G401 (cell line): ENCODE measurements around the gene FBXO48. TPM values are rescaled to one million over a fixed set of nuclear protein-coding genes. Genes with fewer than 3 reads are reported as not detected.
"Not testable (repeated sequence)": the region's sequence is repeated elsewhere in the genome, so short reads cannot be mapped to it uniquely, and the experiment has no call there.

ENCODE experiments used
- DNase-seq: peaks from one replicate; pipeline ENCODE4 v3.0.0-alpha.2; 2015; ENCODE audit warnings: low spot score
- in situ Hi-C: cut with HindIII; loops from 2 replicates; pipeline ENCODE4 v1.10.0; 2016; ENCODE audit warnings: low sequenced_read_pairs, mixed read lengths
- total RNA-seq: library from RNA; depleted of rRNA; stranded (reverse); fragments of >200 nt; shearing (Covaris generic); gene quantifications from 2 replicates; pipeline ENCODE4 v1.2.3, GENCODE V29; 2014

The FBXO48 gene
- total RNA-seq, 1 experiment from 2014 or later = not detected

DNA sequence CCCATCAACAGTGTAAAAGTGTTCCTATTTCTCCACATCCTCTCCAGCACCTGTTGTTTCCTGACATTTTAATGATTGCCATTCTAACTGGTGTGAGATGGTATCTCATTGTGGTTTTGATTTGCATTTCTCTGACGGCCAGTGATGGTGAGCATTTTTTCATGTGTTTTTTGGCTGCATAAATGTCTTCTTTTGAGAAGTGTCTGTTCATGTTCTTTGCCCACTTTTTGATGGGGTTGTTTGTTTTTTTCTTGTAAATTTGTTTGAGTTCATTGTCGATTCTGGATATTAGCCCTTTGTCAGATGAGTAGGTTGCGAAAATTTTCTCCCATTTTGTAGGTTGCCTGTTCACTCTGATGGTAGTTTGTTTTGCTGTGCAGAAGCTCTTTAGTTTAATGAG, 20.7 kb downstream of the FBXO48 start:
- DNase-seq, in situ Hi-C loops: not testable (repeated sequence)

DNA sequence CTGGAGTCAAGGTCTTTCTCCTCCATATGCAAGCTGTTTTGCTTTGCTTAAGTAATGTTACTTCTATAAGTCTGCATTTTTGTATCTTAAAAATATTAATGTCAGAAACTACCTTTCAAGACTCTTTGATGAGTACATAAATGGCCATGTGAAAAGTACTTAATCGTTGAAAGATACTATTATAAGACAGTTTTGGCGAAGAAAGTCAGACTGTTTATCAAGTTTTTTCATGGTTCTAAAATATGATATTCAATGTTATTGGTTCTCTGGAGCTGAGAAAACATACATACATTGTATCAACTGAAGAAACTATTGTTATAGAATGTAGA, 25.1 kb downstream of the FBXO48 start:
- DNase-seq = no peak
- in situ Hi-C loops = no loop called here

DNA sequence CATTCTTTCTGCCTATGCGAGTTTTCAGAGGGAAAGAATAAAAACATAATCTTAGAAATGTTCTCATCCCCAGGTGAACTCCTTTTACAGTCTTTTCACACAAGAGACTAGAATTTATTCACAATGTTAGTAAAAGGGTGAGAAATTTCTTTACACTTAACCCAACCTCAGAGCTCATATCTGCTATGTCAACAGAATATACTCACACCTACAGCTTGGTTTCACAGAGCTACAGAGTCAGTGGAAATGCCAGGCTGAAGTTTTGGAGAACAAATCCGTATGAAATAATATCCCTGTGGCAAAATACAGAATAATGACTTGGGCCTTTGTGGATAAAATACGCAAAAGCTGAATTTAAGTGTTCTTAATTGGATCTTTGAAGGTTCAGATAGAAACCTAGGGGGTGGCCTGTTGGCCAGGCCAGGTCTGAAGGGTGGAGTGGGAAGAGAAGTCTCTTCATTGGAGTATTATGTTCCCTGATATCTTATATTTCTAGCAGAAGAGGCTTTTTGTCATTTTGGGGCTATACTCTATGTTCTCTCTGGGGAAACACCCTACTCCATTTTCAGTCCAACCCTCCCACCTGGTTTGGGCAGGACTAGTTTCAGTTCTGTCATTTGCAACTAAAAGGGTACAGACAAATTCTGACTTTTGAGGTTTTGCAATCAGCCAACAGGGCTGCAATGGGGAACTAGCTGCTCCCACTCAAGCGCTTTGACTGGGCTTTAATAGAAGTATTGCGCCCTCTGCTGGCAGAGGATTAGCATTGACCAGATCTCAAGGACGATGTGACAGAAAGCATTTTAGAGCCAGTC, 25.7 kb downstream of the FBXO48 start:
- in situ Hi-C loops = no loop called here
- peak; percentile 93 for DNase-seq

DNA sequence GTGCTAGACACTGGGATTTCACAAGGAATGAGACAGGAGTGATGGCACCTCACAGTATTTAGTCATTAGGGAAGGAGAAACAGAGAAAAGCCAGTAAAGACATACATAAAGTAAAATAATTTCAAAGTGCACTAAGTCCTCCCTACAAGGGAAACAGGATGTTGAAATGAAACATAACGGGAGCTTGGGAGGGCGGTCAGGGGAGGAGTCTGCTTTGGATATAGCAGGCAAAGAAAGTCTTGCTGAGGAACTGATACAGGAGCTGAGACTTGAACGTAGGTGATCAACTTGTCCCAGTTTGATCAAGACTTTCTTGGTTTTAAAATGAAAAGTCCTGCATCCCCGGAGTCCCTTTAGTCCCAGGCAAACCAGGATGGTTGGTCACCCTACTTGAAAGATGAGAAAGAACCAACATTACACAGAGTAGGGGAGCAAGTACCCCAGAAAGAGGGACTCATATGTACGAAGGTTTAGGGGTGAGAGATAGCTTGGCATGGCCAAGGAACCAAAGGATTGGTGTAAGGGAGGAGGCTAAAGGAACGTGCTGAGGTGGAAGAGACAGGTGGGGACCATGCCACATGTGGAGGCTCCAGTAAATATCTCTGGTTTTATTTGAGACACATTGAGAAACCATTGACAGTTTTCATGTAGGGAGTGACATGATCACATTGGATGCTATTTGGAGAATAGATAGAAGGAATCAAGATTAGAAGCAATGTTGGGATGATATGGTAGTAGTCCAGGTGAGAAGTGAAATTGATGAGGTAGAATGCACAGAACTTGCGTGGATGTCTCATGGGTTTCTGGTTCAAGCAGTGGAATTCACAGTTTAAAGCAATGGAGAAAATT, 28.4 kb downstream of the FBXO48 start:
- no peak for DNase-seq
- in situ Hi-C loops = no loop called here

- in situ Hi-C loops = no loop called here
- DNase-seq = peak; percentile 59
These were observed 30.8 kb downstream of the FBXO48 start for GRCh38 chr2:68436270-68436669.

DNA sequence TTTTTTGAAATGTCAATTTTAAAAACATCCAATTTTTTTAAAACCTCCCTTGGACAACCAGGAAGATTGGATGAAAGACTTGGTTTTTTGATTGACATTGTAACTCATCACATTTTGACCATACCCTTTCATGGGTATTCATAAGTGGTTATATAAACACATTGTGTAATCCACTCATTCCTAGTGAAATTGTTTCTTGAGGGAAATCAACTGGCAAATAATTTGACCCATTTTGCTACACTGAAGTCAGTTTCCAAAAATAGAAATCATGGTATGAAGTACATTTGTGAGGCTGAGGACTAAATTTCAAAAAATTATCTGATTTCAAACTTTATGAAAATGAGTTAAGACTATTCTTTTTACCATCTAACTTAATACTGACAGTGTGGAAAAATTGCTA, 31.5 kb downstream of the FBXO48 start:
- peak; percentile 83 for DNase-seq
- in situ Hi-C loops = no loop called here

- in situ Hi-C loops = no loop called here
- DNase-seq = peak; percentile 4
These were observed 32.1 kb downstream of the FBXO48 start for GRCh38 chr2:68434981-68435380.

DNA sequence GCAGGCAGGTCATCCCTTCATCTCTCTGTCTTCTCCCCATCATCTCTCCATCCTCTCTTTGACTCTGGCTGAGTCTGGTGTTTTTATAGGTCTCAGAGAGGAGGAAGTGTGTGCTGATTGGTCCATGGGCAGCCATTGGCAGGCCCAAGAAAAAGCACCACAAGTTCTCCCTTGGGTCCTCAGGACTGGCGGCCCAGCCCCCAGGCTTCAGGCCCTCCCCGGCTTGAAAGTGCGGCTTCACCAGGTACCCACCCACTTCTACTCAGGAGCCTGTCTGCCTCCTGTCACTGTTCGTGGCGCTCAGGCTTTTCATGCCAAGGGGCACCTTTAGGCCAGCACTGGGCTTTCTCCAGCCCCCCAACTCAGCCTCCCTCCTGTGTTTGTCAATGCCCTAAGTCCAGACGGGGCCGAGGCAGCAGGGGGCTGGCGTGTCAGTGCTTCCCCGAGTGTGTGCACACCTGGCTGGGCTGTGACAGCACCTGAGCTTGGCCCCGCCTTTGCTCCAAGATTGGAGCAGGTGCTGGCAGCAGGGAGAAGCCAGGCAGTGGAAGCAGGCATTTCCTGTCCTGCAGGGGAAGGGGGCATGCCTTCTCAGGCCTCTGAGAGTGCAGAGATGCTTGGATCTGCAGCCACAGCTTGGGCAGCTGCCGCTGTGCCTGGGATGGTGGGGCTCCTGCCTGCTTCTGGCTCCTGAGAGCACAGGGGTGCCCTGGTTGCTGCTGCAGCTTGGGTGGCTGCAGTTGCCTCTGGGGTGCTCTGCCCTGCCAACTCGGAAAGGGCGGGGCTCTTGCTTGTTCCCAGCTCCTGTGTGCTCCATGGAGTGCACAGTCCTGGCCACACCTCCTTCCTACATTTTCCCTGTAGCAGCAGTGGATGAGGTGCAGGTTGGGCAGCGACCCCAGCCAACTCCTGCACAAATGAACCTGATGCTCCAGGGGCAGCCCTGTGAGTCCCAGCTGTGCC, 34.1 kb downstream of the FBXO48 start:
- no peak for DNase-seq
- in situ Hi-C loops = no loop called here

GRCh38 chr2:68431316-68431972, 35.6 kb downstream of the FBXO48 start:
- DNase-seq = no peak
- in situ Hi-C loops = no loop called here

GRCh38 chr2:68429311-68429826, 37.7 kb downstream of the FBXO48 start:
- in situ Hi-C loops = no loop called here
- no peak for DNase-seq

GRCh38 chr2:68428746-68429145, 38.3 kb downstream of the FBXO48 start:
- no peak for DNase-seq
- in situ Hi-C loops = no loop called here

DNA sequence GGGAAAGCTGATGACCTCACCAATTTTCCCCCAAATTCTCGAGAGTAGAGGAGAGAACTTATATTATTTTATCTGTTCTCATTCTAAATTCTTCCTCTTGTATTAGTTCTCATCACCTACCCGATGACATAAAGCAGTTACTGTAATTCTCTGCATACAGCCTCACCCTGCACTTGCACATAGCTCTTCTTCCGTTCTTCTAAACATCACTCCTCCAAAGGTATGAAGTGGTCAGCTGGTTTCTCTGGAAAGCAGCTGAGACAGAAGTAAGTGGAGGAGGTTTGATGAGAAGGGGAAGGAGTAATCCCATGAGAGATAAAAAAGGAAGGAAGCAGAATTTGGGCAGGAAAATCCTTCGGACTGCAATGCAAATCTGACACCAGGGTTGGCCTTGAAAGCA, 39.0 kb downstream of the FBXO48 start:
- in situ Hi-C loops = no loop called here
- no peak for DNase-seq

- DNase-seq = no peak
- in situ Hi-C loops = no loop called here
These were observed 40.1 kb downstream of the FBXO48 start for GRCh38 chr2:68426848-68427579.

- no peak for DNase-seq
- in situ Hi-C loops = no loop called here
These were observed 40.6 kb downstream of the FBXO48 start for GRCh38 chr2:68426446-68426845.

DNA sequence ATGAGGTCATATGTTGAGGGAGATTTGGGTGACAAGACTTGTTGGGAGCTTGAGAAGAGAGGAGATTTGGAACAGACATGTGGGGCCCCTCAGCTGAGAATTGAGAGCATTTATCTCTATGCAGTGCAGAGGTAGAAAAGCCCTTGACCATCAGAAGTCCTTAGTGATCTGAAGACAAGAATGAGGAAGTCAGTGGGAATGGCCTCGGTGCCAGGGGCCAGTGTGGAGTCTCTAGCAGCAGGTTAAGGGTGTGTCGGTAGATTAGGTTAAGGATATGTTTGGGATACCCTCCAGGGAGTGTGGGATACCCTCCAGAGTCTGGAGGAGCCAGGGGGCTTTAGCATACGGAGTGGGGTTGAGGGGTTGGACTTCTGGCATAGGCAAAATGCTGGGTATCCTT, 41.6 kb downstream of the FBXO48 start:
- in situ Hi-C loops = no loop called here
- DNase-seq = no peak

DNA sequence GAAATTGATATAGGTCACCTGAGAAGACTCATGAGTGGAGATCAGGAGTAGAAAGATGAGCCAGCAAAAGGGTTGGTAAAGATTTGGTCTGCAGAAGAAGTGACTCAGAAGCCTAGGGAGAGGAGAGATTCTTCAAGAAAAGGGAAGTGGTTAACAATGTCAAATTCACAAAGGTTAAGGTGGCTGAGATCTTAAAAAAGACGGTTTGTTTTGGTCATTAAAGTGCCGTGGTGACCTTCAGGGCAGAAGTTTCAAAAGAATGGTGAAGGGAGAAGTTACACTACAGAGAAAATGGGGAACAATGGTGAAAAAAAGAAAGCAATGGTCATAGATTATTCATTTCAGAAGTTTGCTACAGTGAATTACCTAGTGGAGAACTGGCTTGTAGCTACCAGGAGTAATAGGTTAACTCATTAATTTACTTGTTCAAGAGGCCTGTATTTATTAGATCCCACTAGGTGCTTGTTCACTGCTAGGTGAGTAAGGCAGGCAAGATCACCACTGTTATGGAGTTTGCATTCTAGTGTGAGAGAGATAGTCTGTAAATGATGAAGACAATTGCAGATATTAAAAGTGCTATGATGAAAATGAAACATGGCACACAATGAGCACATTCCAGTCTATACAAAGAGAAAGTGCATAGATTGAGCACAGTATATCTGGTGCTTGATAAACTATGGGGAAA, 43.0 kb downstream of the FBXO48 start:
- in situ Hi-C loops = no loop called here
- DNase-seq = no peak

GRCh38 chr2:68420254-68420910, 46.7 kb downstream of the FBXO48 start:
- in situ Hi-C loops = no loop called here

More at GRCh38 chr2:68420254-68420910, 46.7 kb downstream of the FBXO48 start:
- DNase-seq = no peak
